GM21367 (cell line): ENCODE results near the gene YARS1.

Experiments used
- ATAC-seq: cut with Tn5 transposase; IDR thresholded peaks from one replicate; pipeline ENCODE4 v1.9.1; 2021; ENCODE audit not compliant: unreplicated experiment

YARS1 gene

DNA sequence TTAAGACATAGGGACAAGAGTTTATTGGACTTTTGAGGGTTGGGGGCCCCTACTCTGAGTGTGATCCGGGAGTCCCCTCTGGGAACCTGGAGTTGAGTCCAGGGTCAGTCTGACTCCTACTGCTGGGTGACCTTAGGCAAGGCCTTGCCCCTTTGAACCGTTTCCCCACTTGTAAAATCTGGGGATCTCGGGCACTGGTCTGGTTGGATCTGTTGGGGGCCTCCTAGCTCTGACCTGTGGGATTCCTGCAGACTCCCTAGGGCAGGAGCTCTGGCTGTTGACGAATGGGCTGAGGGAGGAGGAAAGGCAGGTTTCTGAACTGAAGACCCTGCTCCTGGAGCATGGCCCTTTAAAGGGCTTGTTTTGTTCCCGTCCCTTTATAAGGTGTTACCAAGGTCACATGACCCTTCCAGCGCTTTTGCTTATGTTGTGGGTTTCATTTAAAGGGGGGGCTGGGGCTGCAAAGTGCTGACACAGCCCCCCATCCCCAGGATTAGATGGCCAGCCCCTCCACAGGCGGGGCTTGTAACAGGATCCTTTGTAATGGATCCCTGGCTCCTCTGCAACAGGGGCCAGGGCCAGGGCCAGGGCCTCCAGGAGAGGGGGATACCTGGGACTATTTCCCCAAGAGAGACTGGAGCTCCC lies 50.7 kb downstream of the YARS1 start:
- ATAC-seq: no peak

DNA sequence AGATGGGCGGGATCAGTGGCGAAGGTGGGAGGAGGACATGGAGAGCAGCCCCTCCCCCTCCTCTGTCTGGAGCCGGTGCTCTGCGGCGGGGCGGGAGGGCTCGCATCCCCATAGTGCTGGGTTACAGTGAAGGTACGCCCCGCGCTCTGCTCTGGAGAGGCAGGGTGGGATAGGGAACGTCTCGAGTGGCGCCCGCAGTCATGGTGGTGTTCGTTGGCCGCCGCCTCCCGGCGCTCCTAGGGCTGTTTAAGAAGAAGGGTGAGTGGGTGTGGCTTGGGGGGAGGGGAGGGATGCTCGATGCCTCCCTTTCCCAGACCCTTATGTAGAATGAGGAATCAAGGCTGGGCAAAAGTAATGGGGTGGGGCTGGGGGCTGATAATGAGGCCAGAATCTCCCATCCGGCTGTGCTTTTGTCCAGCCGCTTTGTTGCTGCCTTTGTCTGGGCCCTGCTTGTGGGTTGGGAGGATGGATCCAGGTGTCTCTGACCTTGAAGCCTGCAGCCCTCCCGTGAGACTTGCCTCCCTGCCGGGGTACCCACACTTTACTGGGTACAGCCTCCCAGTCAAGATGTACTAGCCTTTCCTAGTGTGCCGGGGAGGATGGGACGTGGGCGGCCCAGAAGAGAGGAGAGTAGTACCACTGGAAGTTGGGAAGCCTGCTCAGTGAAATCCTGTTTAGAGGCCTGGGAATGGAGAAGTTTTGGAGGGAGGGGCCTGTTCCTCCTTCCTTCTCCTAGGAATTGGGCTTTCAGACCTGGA lies 51.4 kb downstream of the YARS1 start:
- ATAC-seq: no peak

DNA sequence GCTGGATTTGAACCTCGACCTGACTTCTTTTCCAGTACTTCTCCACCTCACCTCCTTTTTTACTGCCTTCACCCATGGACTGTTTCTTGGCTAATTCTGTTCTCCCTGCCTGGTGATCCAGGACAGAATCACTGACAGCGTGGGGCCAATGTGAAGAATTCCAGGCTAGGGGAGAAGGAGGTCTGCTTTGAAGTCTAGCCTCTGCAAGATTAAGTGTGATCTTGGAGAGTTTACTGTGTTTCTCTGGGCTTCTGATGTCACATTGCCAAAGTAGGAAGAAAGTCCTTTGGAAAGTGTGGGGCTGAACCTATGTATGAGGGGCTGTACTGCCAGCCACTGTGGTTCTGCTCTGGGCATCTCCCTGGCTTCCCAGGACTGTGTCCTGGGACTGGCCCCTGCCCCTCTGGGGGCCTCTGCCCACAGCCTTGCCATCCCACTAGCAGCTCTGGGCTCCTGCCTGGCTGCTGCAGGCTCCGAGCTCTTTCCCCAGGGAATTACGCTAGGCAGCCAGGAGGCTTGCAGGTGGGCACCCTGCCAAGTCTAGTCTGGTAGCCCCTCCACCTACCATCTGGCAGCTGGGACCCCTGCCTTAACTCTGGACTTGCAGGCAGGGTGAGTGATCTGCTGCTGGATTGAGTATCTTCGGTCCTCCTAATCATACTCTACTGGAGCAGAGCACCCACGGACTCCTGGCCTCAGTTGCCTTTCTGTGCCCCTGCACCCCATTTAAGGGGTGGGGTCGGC lies 52.2 kb downstream of the YARS1 start:
- ATAC-seq: no peak

DNA sequence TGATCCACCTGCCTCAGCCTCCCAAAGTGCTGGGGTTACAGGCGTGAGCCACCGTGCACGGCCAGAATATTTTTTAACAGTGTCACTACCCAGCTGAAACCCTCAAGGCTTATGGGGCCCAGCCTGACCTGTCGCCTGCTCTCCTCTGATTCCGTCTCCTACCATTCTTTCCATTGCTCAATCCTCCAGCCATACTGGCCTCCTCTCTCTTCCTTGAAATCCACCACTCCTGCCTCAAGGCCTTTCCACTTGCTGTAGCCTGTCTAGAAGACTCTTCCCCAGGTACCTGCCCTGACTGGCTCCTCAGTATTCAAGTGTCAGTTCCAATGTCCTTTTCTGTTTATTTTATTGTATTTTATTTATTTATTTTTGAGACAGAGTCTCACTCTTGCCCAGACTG lies 53.9 kb downstream of the YARS1 start:
- no peak for ATAC-seq

DNA sequence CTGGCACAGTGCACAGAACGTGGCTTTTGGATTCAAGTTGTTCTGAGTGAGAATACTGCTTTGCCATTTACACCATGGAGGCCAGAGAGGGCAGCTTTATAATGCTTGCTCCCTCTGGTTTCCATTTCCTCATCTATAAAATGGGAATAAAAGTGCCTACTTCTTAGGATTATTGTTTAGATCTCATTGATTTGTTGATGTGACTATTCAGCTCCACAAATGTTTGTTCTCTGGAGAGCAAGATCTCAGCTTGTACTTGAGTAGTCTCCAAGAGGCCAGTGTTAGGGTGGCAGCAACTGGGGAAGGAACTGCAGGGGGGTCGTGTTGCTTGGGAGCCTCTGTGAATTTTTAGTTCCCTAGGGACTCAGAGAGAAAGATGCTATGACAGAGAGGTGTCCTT lies 55.2 kb downstream of the YARS1 start:
- no peak for ATAC-seq

DNA sequence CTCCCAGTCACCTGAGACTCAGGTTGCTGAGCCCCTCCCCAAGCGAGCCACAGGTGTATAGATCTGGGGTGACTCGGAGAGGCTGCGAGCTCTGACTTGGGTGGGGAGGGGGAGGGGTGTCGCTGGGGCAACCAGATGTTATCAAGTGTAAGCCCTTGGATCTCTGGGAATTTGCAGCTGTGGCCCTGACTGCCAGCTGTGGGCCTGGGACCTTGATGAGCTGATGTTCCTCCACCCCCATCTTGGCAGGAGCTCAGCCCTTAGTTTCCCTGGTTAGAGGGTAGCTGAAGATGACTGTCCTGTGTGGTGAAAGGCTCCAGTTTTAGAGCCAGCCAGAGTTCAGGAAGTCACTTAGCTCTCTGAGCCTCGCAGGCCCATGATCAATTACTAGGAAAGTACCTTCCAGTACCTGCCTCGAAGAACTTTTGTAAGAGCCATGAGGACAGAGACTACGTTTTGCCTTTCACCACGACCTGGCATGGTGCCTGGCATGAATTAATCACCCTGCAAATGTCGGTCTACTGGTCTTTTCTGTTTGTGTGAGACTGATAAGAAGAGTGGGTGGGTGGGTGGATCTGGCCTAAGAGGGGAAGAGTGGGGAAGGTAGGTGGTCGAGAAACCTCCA lies 55.8 kb downstream of the YARS1 start:
- ATAC-seq: no peak

DNA sequence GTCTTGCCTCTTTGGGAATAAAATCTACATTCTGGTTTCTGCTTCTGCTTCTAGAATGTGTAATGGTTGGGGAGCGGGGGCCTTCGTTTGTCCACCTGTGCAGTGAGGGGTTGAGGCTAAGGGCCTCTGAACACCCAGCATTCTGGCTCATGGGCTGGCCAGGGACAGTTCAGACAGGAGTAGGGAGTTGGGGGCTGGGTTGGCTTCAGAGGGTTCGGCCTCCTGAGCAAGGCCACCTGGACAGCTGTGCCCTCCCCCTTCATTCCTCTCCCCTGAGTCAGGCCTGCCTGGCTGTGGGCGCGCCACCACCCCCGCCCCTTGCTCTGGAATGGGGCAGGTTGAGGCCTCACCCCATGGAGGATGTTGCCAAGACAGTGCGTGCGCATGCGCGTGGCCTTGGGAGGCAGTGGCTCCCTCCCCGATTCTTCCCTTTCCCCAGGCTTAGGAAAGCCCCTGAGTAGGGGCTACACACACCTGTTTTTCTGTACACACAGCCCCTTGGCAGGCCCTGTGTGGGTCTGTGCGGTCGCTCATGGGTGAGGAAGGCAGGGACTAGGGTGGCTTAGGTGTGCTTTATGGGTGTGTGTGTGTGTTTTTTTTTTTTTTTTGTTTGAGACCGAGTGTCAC lies 57.0 kb downstream of the YARS1 start:
- no peak for ATAC-seq

DNA sequence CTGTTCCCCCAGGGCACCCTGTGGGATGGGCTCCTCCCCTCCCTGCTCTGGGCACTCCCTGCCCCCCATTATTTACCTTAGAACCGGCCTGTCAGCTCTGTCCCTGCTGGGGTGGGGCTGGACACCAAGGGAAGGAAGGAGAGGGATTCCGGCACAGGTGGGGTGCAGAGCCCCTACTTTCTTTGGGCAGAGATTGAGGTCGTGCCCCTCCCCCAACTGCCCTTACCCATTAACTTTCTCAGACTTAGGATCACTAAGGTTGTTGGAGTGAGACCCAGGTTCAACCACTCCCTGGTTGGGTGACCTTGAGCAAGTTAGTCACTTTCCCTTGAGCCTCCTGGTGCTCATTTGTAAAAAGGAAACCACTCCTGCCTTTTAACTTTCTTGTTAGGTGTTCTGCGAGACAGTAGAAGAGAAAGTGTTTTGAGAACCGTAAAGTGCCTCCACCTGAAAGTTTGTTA lies 57.6 kb downstream of the YARS1 start:
- ATAC-seq: no peak

DNA sequence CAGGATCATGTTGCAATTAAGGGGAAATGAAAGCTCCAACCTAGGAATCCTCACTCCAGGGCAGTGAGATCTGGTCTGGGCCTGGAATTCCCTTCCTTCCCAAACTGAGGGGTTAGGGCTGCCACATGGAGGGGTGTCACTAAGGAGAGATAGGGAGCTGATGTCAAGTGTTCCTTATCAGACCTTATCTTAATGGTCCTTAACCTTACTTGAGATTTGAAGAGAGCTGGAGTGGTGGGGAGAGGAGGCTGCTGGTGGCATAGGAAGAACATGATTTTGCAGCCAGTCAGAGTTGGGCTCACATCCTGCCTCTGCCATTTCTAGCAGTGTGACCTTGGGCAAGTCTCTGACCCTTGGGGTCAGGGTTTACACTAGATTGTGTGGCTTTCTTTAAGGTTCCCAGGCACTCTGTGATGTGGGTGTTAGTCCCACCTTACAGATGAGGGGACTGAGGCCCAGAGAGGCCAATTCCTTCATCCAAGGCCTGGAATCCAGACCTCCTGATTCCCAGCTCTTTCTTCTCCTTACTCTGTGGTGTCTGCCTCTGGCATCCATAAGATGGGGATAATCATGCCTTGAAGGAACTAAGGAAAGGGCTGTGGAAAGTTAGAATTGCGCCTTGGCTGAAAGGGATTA lies 58.2 kb downstream of the YARS1 start:
- no peak for ATAC-seq

DNA sequence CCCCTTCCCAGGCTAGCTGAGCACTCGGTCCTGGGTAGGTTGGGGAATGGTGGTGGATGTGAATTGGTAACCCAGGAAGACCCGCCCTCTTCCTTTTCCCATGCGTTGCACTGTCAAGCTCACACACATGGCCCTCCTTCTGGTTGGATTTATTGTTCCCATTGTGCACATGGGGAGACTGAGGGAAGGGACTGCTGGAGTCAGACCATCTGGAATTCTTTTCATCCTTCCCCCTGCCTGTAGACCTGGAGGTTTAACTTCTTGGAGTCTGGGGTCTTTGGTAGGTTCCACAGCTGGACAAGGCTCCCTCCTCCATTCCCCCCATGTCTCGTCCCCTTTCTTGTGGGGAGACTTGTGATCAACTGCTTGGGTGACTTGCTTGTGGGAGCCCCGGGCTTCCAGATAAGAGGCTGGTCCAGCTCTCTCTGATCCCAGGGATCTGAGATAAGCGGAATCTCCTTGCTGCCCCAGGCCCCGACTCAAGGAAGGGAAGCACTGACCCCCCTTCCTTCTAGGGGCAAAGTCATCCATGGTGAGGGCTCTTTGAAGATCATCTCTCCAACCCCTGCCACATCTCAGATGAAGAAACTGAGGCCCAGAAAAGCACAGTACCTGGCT lies 58.9 kb downstream of the YARS1 start:
- no peak for ATAC-seq

DNA sequence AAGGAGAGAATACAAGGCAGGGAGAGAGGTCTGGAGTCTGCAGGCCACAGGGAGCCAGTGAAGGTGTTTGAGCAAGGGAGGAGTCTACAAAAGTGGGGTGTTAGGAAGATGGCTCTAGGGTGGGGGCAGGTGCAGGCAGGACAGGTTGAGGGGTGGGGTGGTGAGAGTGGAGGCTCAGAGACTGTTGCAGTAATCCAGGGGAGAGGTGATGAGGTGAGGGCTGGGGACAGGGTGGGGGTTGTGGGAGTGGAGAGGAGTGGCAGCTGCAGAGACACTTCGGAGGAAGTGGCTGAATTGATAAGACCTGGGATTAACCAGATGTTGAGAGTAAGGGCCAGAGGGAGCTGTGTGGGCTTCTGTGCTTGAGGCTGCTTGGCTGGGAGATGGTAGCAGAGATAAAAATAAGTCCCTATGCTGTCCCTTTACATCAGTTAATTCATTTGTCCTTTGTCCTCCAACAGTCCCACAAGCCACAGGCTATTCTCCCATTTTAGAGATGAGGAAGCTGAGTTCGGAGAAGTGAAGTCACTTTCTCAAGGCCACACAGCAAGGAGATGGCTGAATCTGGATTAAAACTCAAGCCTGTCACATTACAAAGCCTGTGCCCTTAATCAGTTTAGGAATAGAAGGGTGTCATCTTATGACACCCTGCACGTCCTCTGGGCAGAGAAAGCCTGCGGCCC lies 59.8 kb downstream of the YARS1 start:
- no peak for ATAC-seq

DNA sequence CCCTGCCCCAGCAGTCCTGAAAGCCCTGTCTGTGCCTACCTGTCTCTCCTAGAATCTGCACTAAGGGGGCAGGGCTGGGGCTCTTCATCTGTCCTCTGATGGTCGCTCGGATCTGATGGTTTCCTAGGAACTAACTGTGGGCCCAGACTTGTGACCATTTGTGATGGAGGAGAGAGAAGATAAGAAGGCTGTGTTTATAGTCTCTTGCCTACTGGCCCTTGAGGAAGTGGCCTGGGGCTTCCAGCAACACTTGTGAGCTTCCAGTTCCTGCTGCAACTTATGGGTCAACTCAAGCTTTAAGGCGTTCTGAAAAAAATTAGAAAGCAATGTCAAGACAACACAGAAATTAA lies 61.4 kb downstream of the YARS1 start:
- no peak for ATAC-seq

DNA sequence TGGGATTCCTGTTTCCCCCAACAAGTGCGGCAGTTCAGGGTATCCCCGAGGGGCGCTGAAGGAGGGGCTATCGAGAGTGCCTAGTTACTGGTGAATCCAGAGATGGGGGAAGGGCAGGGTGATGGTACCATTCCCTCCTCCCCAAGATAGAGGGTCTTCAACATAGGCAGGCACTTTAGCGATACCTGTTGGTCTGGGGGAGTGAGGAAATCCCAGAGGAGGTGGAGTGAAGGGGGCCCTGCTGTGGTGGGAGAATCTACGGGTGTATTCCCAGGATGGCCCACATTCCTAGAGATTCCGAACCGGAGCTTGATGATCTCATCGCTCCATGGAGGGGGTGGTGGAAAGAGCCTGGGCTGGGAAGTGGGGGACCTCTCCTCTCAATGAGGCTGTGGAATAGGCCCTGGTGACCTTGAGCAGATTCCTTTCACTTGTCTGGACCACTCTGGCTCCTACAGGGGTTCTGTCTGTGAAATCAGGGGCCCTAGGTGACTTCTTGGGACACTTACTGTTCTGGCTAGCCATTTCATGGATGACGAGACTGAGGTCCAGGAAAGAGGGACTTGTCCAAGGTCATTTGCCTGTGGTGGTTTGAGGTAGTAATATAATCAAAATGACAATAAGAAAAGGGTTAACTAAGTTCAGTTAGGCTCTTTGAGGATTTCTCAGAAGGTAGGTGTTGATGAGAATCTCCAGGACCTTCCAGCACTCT lies 61.9 kb downstream of the YARS1 start:
- no peak for ATAC-seq

DNA sequence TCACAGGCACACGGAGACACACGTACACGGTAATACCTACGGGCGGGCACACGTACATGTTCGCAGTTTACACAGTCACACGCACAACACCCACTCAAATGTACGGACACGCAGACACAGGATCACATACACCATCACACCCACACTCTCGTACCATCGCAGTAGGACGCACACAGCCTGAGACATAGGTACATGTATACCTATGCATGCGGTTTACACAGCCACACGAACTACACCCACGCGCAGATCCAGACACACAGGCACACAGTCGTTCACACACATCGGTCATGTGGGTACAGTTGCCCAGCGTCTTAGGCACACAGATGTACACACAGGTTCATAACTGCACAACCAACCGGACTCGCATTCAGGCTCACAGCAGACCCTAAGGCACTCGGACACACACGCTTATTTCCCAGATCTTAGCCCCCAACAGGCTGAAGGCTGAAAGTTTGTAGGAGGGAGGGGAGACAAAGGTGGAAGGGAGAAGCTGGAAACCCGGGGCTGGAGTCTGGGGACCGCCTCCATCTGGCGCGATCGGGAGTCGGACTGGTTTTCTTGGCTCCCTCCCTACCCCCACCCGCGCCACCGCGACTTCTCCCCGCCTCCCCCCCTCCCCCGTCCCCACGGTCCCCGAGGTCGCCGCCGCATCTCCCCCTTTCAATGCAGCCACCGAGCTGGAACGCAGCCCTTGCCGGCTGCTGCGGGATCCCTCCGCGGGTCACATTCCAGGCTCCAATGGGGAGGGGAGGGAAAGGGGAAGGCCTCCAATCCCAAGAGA lies 62.7 kb downstream of the YARS1 start:
- no peak for ATAC-seq

DNA sequence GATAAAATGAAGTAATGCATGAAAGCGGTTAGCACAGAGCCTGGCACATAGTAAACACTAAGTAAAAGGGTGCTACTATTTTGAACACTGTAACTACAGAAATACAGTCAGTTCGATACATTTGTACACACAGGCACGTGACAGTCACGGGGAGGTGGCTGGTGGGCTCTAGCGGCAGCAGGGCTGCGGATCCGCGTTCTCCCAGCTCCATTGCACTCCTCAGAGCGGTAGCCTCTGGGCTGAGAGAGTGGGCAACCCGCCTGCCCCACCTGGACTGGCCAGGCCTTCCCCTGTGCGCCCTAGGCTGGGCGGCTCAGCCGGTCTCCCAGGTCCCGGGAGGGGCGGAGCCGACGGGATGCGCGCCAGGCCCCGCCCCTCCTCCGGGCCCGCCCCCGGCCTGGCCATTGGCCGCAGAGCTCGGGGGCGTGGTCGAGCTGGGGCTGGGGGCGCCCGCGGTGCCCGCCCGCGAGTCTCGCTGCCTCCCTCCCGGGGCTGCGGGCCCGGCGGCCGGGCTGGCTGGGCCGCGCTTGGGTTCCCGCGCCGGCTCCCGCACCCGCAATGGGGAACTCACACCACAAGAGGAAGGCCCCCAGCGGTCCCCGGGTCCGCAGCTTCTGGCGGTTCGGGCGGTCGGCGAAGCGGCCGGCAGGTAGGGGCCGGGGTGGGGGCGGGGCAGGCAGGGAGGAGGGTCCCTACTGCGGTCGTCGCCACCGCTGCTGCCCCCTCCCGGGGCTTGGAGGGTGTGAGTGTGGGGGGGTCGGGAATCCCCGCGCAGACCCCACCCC lies 63.4 kb downstream of the YARS1 start:
- peak; percentile 68 for ATAC-seq

DNA sequence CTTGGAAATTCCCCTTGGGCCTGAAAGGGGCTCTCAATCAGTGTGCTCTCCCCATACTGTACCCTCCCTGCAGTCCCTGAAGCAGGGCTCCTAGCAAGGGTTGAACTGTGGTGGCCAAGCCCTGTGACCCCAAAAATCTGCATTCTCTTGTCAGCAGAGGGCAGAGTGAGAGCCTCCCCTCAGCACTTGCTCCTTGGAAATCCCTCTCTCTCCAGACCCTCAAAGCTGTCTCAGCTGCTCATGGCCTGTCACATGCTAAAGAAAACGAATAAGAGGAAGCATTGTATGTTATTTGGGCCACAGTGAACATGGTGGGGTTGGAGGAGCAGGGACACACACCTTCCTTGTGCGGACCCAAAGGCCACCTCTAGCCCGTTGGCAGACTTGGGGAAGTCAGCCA lies 67.4 kb downstream of the YARS1 start:
- ATAC-seq: no peak

DNA sequence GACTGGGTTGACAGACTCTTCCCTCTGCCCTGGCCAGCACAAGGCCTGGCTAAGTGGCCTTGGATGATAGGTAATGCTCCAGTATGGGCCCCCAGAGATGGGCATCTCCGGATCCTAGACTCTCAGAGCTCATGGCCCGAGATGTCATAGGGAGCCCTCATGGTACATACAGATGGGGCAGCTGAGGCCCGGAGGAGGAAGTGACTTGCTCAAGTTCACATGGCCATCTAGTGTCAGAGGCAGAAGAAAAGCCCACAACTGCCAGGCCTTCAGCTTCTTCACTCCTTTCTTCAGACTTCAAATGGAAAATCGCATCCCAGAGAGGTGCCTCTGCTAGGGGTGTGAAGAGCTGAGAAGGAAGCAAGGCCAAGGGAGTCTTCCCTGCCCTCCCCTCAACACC lies 67.8 kb downstream of the YARS1 start:
- no peak for ATAC-seq

DNA sequence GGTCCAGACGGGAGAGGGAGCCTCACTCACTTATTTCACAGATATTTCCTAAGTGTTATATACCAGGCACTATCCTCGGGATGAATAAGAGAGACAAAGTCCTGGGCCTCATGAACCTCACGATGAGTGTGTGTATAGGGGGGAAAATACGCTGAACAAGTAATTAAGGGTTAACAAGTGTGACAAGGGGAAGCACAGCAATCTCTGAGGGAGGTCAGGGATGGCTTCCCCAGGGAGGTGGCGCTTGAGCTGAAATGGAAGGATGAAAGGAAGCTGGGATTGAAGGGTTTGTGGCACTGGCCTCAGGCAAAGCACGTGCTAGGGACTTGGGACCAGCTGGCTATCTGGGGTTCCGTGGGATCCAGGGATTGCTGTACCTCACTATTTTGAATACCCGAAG lies 68.2 kb downstream of the YARS1 start:
- no peak for ATAC-seq
